ENCODE measurements around the gene PCDHB16.

PCDHB16 gene

GRCh38 chr5:141234109-141234667 is 52.0 kb downstream of the PCDHB16 start:
- FAIRE-seq: no peak

Data from islet of Langerhans (tissue), 1 donor.